Choroid plexus epithelial cell (primary cell): ENCODE measurements around the gene ACTL9.

ENCODE experiments used
- DNase-seq: peaks from one replicate; pipeline ENCODE4 v3.0.0-alpha.2; 2010; ENCODE audit warnings: low read depth
- H3K4me3 ChIP-seq: 2 replicates; pipeline ENCODE4 v1.5.1; 2011; ENCODE audit warnings: low read depth, mild to moderate bottlenecking, control low read depth, low read length, moderate library complexity
- CTCF ChIP-seq: conservative IDR thresholded peaks from 2 replicates; pipeline ENCODE4 v1.5.1; 2011; ENCODE audit warnings: low read depth, mild to moderate bottlenecking, control low read depth, inconsistent platforms, low read length, moderate library complexity

The ACTL9 gene

GRCh38 chr19:8662263-8662662 is 36.3 kb downstream of the ACTL9 start:
- H3K4me3 ChIP-seq, result no peak overlapping the region
- TF ChIP-seq CTCF, result no peak
- DNase-seq, result no peak

- TF ChIP-seq CTCF, result no peak
- no peak for DNase-seq
- H3K4me3 ChIP-seq, result no peak overlapping the region
Observed at GRCh38 chr19:8659905-8660304, 38.7 kb downstream of the ACTL9 start.

GRCh38 chr19:8657869-8658268 is 40.7 kb downstream of the ACTL9 start:
- DNase-seq, result no peak
- H3K4me3 ChIP-seq, result no peak overlapping the region
- no peak for TF ChIP-seq CTCF

- no peak for DNase-seq
- H3K4me3 ChIP-seq, result no peak overlapping the region
- TF ChIP-seq CTCF, result no peak
Observed at GRCh38 chr19:8655340-8655709, 43.3 kb downstream of the ACTL9 start.

GRCh38 chr19:8654591-8655339 is 43.8 kb downstream of the ACTL9 start:
- no peak overlapping the region for H3K4me3 ChIP-seq
- peak; percentile 94 for TF ChIP-seq CTCF
- DNase-seq, result peak; percentile 62

GRCh38 chr19:8648240-8648639 is 50.4 kb downstream of the ACTL9 start:
- DNase-seq, result peak; percentile 36
- no peak overlapping the region for H3K4me3 ChIP-seq
- no peak for TF ChIP-seq CTCF
